HepG2 (cell line): ENCODE data around the gene MYL6B. TPM values are rescaled to one million over a fixed set of nuclear protein-coding genes. Genes with fewer than 3 reads are reported as not detected.

Source experiments
- ELF4 ChIP-seq: sonication (generic); formaldehyde crosslinking; IDR thresholded peaks from 2 replicates; pipeline ENCODE4 v1.5.0; 2020; ENCODE audit warnings: missing genetic modification reagents, mild to moderate bottlenecking, moderate library complexity, borderline replicate concordance
- FOXP1 ChIP-seq, 2 experiments: fragments of 450-650 bp in 1 of 2; IDR thresholded peaks; 2 replicates each; pipeline ENCODE4 v1.6.1; 2017 to 2018; ENCODE audit warnings: antibody characterized with exemption in 1 of 2
- HNF4A ChIP-seq: sonication (generic); formaldehyde crosslinking; IDR thresholded peaks from 2 replicates; pipeline ENCODE4 v1.4.0; 2020; ENCODE audit warnings: missing genetic modification reagents
- KLF6 ChIP-seq: IDR thresholded peaks from 2 replicates; pipeline ENCODE4 v1.8.0; 2016; ENCODE audit warnings: missing biosample characterization, missing genetic modification reagents
- MZF1 ChIP-seq: sonication (generic); formaldehyde crosslinking; IDR thresholded peaks from 2 replicates; pipeline ENCODE4 v1.8.1; 2023; ENCODE audit warnings: mild to moderate bottlenecking, missing genetic modification reagents, borderline replicate concordance
- NFE2L1 ChIP-seq: sonication (generic); formaldehyde crosslinking; IDR thresholded peaks from 2 replicates; pipeline ENCODE4 v1.4.0; 2020; ENCODE audit warnings: missing genetic modification reagents, mild to moderate bottlenecking, borderline replicate concordance
- NFRKB ChIP-seq: fragments of 450-650 bp; IDR thresholded peaks from 2 replicates; pipeline ENCODE4 v1.6.1; 2017
- PAF1 ChIP-seq: IDR thresholded peaks from 2 replicates; pipeline ENCODE4 v1.6.1; 2016; ENCODE audit warnings: missing genetic modification reagents, missing compliant biosample characterization
- REL ChIP-seq: sonication (generic); formaldehyde crosslinking; conservative IDR thresholded peaks from 2 replicates; pipeline ENCODE4 v1.8.0; 2022; ENCODE audit warnings: mild to moderate bottlenecking, missing genetic modification reagents, moderate library complexity
- REST ChIP-seq, 2 experiments: IDR thresholded peaks; 2 replicates each; pipeline ENCODE4 v1.6.1; 2011 to 2012; ENCODE audit warnings: low read length in 2 of 2, borderline replicate concordance in 1 of 2, low read depth in 1 of 2, mild to moderate bottlenecking in 1 of 2, moderate library complexity in 1 of 2
- RNF2 ChIP-seq: fragments of 450-650 bp; conservative IDR thresholded peaks from 2 replicates; pipeline ENCODE4 v1.6.1; 2016; ENCODE audit warnings: low read depth
- RNF219 ChIP-seq: sonication (generic); formaldehyde crosslinking; IDR thresholded peaks from 2 replicates; pipeline ENCODE4 v1.5.0; 2020; ENCODE audit warnings: mild to moderate bottlenecking, missing genetic modification reagents
- SRSF9 ChIP-seq: fragments of 200-400 bp; formaldehyde crosslinking; IDR thresholded peaks from 2 replicates; pipeline ENCODE4 v1.6.1; 2018; ENCODE audit warnings: borderline replicate concordance, mild to moderate bottlenecking, low read depth, low read length; ENCODE audit not compliant: insufficient read depth, poor library complexity, severe bottlenecking
- TOE1 ChIP-seq: sonication (generic); formaldehyde crosslinking; IDR thresholded peaks from 2 replicates; pipeline ENCODE4 v1.4.0; 2020; ENCODE audit warnings: mild to moderate bottlenecking, missing genetic modification reagents
- ZBTB8A ChIP-seq: sonication (generic); formaldehyde crosslinking; IDR thresholded peaks from 2 replicates; pipeline ENCODE4 v1.4.0; 2020; ENCODE audit warnings: mild to moderate bottlenecking, low read depth, missing genetic modification reagents, borderline replicate concordance
- ZFY ChIP-seq: sonication (generic); formaldehyde crosslinking; IDR thresholded peaks from 2 replicates; pipeline ENCODE4 v1.4.0; 2020; ENCODE audit warnings: missing genetic modification reagents
- ZNF326 ChIP-seq: sonication (generic); formaldehyde crosslinking; IDR thresholded peaks from 2 replicates; pipeline ENCODE4 v1.4.0; 2020; ENCODE audit warnings: missing genetic modification reagents, borderline replicate concordance
- ZNF33A ChIP-seq: sonication (generic); formaldehyde crosslinking; IDR thresholded peaks from 2 replicates; pipeline ENCODE4 v1.5.1; 2020; ENCODE audit warnings: missing genetic modification reagents, mild to moderate bottlenecking, moderate library complexity, borderline replicate concordance
- ZNF44 ChIP-seq: sonication (generic); formaldehyde crosslinking; IDR thresholded peaks from 2 replicates; pipeline ENCODE4 v1.5.1; 2020; ENCODE audit warnings: mild to moderate bottlenecking, missing genetic modification reagents
- ZNF557 ChIP-seq: sonication (generic); formaldehyde crosslinking; IDR thresholded peaks from 2 replicates; pipeline ENCODE4 v1.4.0; 2020; ENCODE audit warnings: missing genetic modification reagents
- ZNF572 ChIP-seq: sonication (generic); formaldehyde crosslinking; IDR thresholded peaks from 2 replicates; pipeline ENCODE4 v1.5.1; 2020; ENCODE audit warnings: mild to moderate bottlenecking, missing genetic modification reagents
- ZNF781 ChIP-seq: sonication (generic); formaldehyde crosslinking; IDR thresholded peaks from 2 replicates; pipeline ENCODE4 v1.5.1; 2020; ENCODE audit warnings: borderline replicate concordance, mild to moderate bottlenecking, missing genetic modification reagents; ENCODE audit errors: not compliant biosample characterization
- polyA plus RNA-seq, 8 experiments: library from polyadenylated mRNA; depleted of rRNA in 3 of 8; stranded (reverse) in 7 of 8; unstranded in 1 of 8; fragments of >200 nt; fragmentation: Illumina TruSeq in 4 of 8; extraction: Trizol in 4 of 8; gene quantifications; 2 replicates each; pipeline versions ENCODE4 v1.2.1 to v1.2.3, GENCODE V29; 2011 to 2016; ENCODE audit warnings: low read depth in 4 of 8, missing spikeins in 1 of 8, mixed read lengths in 1 of 8; ENCODE audit not compliant: insufficient read depth in 1 of 8
- total RNA-seq, 5 experiments: library from RNA; depleted of rRNA; stranded (reverse); fragments of >200 nt; fragmentation: Illumina TruSeq; extraction: Trizol; gene quantifications; 2 replicates each; pipeline ENCODE4 v1.2.3, GENCODE V29; 2016; ENCODE audit warnings: low read depth in 1 of 5
- TF ChIP-seq, protein P1 (sequence below): sonication (generic); formaldehyde crosslinking; IDR thresholded peaks from 2 replicates; pipeline ENCODE4 v1.9.0; 2021; ENCODE audit warnings: missing genetic modification reagents, borderline replicate concordance

Gene MYL6B
- total and polyA plus RNA-seq, 2 of the 13 experiments (the other 11 are each of a cell fraction or from before 2014, with no cell fraction given) = 75.7 to 88.7 TPM

DNA sequence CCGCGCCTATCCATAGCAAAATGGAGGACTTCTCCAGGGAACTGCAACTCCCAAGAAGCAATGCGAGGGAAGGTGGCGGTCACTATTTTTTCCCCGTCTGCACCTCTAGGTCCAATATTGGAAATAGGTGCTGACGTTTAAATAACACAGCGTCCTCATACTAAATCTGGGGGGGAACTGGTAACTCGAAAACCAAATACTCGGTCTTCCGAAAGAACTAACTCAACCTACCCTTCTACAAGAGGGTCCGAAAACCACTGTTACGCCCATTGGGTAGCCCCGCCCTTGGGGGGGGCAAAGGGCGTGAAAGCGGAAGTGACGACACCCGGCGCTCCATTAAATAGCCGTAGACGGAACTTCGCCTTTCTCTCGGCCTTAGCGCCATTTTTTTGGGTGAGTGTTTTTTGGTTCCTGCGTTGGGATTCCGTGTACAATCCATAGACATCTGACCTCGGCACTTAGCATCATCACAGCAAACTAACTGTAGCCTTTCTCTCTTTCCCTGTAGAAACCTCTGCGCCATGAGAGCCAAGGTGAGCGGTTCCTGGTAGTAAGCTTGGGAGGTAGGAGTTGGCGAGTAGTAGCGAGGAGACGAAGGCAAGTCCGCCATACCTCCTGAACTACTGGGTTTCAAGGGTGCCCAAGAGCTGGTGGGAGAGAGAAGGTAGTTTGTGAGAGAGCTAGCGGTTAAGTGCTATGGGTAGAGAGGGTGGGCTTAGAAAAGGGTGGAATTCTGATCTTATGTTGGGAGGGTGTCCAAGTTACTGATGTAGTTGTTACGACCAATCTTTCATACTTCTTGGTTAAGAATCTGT is 35.9 kb upstream of the MYL6B start, which contains the start of gene RPL41 (continued):
- TF ChIP-seq ZNF557 (CRISPR knock-in tag) (0 out of 2 replicates have a peak, but pooled peaks have one; percentile 58), ZNF33A (no peak), HNF4A (CRISPR knock-in tag) (peak; percentile 57), ZNF326 (CRISPR knock-in tag) (no peak), REL (CRISPR knock-in tag) (no peak), ZNF781 (CRISPR knock-in tag) (no peak), REST (IDR thresholded peaks at IDR 0.05; ENCODE audit: borderline replicate concordance in 1 of 2, low read depth in 1 of 2, low read length in 2 of 2) (peak in 1 of 2 experiments; percentile 59; a peak in 2 of 4 replicates), NFE2L1 (CRISPR knock-in tag) (no peak), ELF4 (CRISPR knock-in tag) (peak; percentile 75; the same call in 1 of the 2 replicates), ZBTB8A (CRISPR knock-in tag) (no peak), RNF219 (CRISPR knock-in tag) (no peak), RNF2 (no peak), TOE1 (CRISPR knock-in tag) (peak; percentile 46; the same call in 1 of the 2 replicates), ZNF44 (no peak), MZF1 (CRISPR knock-in tag) (no peak), PAF1 (no peak), FOXP1 (IDR thresholded peaks at IDR 0.05) (no peak), FOXP1 (CRISPR knock-in tag; IDR thresholded peaks at IDR 0.05) (no peak), ZFY (CRISPR knock-in tag) (peak; percentile 80), NFRKB (peak; percentile 87), SRSF9 (no peak), ZNF572 (no peak), KLF6 (peak; percentile 92)
- TF ChIP-seq, protein P1, sequence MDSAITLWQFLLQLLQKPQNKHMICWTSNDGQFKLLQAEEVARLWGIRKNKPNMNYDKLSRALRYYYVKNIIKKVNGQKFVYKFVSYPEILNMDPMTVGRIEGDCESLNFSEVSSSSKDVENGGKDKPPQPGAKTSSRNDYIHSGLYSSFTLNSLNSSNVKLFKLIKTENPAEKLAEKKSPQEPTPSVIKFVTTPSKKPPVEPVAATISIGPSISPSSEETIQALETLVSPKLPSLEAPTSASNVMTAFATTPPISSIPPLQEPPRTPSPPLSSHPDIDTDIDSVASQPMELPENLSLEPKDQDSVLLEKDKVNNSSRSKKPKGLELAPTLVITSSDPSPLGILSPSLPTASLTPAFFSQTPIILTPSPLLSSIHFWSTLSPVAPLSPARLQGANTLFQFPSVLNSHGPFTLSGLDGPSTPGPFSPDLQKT (CRISPR knock-in tag) = no peak
